ENCODE results near the gene TMC4. TPM values are rescaled to one million over a fixed set of nuclear protein-coding genes. Genes with fewer than 3 reads are reported as not detected.

Gene TMC4
- total RNA-seq, 2 donors from 2014 or later: 0.41 to 7.8 TPM

DNA sequence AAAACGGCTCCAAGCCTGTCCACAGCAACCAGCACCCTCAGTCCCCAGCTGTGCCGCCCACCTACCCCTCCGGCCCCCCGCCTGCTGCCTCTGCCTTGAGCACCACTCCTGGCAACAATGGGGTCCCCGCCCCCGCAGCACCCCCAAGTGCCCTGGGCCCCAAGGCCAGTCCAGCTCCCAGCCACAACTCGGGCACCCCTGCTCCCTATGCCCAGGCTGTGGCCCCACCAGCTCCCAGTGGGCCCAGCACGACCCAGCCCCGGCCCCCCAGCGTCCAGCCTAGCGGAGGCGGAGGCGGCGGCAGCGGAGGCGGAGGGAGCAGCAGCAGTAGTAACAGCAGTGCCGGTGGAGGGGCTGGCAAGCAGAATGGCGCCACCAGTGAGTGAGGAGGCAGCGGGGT, 24.8 kb downstream of the TMC4 start:
- TF ChIP-seq, protein P1, sequence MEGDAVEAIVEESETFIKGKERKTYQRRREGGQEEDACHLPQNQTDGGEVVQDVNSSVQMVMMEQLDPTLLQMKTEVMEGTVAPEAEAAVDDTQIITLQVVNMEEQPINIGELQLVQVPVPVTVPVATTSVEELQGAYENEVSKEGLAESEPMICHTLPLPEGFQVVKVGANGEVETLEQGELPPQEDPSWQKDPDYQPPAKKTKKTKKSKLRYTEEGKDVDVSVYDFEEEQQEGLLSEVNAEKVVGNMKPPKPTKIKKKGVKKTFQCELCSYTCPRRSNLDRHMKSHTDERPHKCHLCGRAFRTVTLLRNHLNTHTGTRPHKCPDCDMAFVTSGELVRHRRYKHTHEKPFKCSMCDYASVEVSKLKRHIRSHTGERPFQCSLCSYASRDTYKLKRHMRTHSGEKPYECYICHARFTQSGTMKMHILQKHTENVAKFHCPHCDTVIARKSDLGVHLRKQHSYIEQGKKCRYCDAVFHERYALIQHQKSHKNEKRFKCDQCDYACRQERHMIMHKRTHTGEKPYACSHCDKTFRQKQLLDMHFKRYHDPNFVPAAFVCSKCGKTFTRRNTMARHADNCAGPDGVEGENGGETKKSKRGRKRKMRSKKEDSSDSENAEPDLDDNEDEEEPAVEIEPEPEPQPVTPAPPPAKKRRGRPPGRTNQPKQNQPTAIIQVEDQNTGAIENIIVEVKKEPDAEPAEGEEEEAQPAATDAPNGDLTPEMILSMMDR (IDR thresholded peaks at IDR 0.05): no peak
- no peaks in the 10 kb centered on the region for H3K4me1 ChIP-seq (ENCODE audit: control insufficient read depth in 1 of 2, low read depth in 2 of 2)
- H3K9me3 ChIP-seq: no peaks in the 10 kb centered on the region
- DNase-seq (ENCODE audit: low spot score) (no peak), ATAC-seq (ENCODE audit: insufficient number of reproducible peaks, low FRiP score, low read depth) (no peak)
- H3K4me3 ChIP-seq: no peak overlapping the region
- no peaks in the 10 kb centered on the region for H3K27me3 ChIP-seq (replicated peaks; ENCODE audit: insufficient read depth)
- no peak overlapping the region for H3K27ac ChIP-seq
- peaks cover 92% of the 10 kb centered on the region for H3K36me3 ChIP-seq

DNA sequence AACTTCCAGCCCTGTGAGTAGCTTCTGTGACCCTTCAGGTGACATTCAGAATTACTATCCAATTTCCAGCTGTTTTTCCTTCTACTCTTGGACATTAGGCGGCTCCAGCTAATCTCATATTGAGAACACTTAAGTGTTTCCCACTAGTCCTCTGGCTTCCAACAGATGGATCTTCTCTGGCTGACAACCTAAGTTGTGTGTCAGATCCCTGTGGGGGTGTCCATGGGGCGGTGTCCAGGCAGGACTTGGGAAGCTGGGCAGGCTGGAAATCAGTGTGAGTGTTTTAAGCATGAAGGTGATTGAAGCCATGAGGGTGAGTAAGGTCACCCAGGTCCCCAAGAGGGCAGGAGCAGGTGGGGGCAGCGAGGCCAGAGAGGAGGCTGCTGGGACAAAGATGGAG, 25.3 kb downstream of the TMC4 start:
- DNase-seq (ENCODE audit: low spot score) (no peak), ATAC-seq (ENCODE audit: insufficient number of reproducible peaks, low FRiP score, low read depth) (no peak)
- Histone ChIP-seq H3K27ac (no peak overlapping the region), H3K27me3 (replicated peaks; ENCODE audit: insufficient read depth) (no peaks in the 10 kb centered on the region), H3K4me1 (ENCODE audit: control insufficient read depth in 1 of 2, low read depth in 2 of 2) (no peaks in the 10 kb centered on the region), H3K36me3 (peaks cover 92% of the 10 kb centered on the region), H3K4me3 (no peak overlapping the region), H3K9me3 (no peaks in the 10 kb centered on the region)
- TF ChIP-seq, protein P1 (IDR thresholded peaks at IDR 0.05): no peak

DNA sequence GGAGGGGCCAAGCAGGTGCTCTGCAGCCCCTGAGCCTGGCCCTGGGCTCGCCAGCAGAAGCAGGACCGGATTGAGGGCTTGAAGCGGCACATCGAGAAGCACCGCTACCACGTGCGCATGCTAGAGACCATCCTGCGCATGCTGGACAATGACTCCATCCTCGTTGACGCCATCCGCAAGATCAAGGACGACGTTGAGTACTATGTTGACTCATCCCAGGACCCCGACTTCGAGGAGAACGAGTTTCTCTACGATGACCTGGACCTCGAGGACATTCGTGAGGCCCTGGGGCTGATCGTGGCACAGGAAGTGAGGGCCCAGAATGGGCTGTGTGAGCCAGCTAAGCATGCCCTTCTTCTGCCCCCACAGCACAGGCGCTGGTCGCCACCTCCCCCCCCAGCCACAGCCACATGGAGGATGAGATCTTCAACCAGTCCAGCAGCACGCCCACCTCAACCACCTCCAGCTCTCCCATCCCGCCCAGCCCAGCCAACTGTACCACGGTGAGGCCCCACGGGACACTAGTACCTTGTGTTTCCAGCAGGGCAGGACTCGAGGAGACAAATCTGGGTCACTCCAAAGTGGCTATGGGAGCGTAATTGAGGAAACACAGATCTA, 27.3 kb downstream of the TMC4 start:
- H3K36me3 ChIP-seq: peaks cover 80% of the 10 kb centered on the region
- TF ChIP-seq, protein P1 (IDR thresholded peaks at IDR 0.05): no peak

DNA sequence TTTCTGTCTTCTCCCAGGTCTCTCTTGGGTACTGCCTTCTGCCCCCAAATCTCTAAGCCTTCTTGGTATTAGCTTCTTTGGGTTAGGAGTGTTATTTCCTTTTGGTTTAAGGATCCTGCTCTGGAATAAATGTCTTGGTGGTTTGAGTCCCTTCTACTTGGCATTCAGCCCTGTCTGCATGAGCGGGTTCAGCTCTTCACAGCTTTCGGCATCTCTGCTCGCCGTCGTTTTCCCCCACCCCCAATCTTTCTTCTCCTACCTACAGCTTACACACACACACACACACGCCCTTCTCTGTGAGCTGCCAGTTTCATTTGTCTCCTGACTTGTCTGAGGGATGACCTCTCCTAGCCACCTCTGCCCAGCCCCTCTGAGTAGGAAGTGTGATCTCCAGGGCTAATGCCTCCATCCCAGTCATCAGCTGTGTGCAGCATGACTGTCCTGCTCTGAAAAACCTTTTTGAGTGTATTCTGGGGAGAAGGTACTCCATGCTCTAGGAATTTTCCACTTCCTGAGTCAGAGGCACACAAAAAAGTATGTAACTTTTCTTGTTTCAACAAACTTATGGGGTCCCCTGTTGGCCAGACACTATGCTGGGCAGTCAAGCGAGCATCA, 30.7 kb downstream of the TMC4 start:
- DNase-seq (ENCODE audit: low spot score): no peak
- Histone ChIP-seq H3K36me3 (peaks cover 51% of the 10 kb centered on the region), H3K9me3 (no peaks in the 10 kb centered on the region), H3K4me1 (ENCODE audit: control insufficient read depth in 1 of 2, low read depth in 2 of 2) (peaks cover 19 to 26% of the 10 kb centered on the region in 2 donors), H3K4me3 (no peak overlapping the region), H3K27me3 (replicated peaks; ENCODE audit: insufficient read depth) (no peaks in the 10 kb centered on the region), H3K27ac (no peak overlapping the region)
- TF ChIP-seq, protein P1 (IDR thresholded peaks at IDR 0.05): no peak
- ATAC-seq (ENCODE audit: insufficient number of reproducible peaks, low FRiP score, low read depth): no peak

More for the DNA sequence above, 27.3 kb downstream of the TMC4 start:
- Histone ChIP-seq H3K4me3 (no peak overlapping the region), H3K9me3 (no peaks in the 10 kb centered on the region), H3K4me1 (ENCODE audit: control insufficient read depth in 1 of 2, low read depth in 2 of 2) (peaks cover 0 to 4% of the 10 kb centered on the region in 2 donors), H3K27ac (no peak overlapping the region), H3K27me3 (replicated peaks; ENCODE audit: insufficient read depth) (no peaks in the 10 kb centered on the region)
- DNase-seq (ENCODE audit: low spot score) (no peak), ATAC-seq (ENCODE audit: insufficient number of reproducible peaks, low FRiP score, low read depth) (no peak)

DNA sequence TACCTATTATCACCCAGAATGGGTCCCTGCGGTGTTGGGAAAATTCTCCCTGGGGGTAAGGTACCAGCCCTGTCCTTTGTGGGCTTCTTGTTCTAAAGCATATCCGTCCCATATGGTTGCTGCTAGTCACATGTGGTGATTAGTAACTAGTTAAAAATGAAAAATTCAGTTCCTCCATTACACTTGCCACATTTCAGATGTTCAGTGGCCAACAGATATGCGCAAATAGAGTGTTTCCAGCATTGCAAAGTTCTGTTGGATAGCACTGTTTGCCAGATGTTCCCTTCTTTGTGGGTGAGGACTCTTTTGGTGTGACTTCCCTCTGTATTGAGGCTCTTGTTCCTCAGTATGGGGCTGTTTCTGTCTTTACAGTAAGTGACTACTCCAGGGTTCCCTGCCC, 31.6 kb downstream of the TMC4 start:
- no peaks in the 10 kb centered on the region for H3K9me3 ChIP-seq
- H3K4me3 ChIP-seq: no peak overlapping the region
- no peak overlapping the region for H3K27ac ChIP-seq
- H3K27me3 ChIP-seq (replicated peaks; ENCODE audit: insufficient read depth): no peaks in the 10 kb centered on the region
- ATAC-seq (ENCODE audit: insufficient number of reproducible peaks, low FRiP score, low read depth) (no peak), DNase-seq (ENCODE audit: low spot score) (no peak)
- peaks cover 20 to 30% of the 10 kb centered on the region in 2 donors for H3K4me1 ChIP-seq (ENCODE audit: control insufficient read depth in 1 of 2, low read depth in 2 of 2)
- TF ChIP-seq, protein P1 (IDR thresholded peaks at IDR 0.05): no peak
- H3K36me3 ChIP-seq: peaks cover 41% of the 10 kb centered on the region

All from thoracic aorta (tissue), 2 donors.